Measurements from ENCODE around the gene WDR1. TPM values are rescaled to one million over a fixed set of nuclear protein-coding genes. Genes with fewer than 3 reads are reported as not detected.
A peak's percentile ranks its signal among the peaks of the same experiment; 100 is the strongest.

Gene WDR1
- polyA plus RNA-seq, 3 donors = 206 to 251 (median 243) TPM

DNA sequence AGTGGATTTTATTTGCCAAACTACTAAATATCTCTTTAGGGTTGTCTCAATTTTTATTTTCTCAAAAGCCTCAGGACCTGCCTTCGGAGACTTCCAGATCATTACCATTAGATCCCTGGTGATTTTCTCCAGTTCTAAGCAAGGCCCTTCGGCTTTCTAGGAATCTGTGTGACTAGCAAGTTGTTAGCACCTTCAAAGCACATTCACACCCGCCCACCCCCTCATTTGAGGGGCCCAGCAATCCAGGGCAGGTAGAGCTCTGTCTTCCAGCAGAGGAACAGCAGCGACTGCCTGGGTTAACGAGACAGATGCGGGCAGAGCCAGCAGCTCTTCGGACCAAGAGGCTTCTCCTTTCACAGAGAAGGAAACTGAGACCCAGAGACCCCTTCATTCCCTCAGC, 2.0 kb downstream of the WDR1 start:
- TF ChIP-seq, protein P1, sequence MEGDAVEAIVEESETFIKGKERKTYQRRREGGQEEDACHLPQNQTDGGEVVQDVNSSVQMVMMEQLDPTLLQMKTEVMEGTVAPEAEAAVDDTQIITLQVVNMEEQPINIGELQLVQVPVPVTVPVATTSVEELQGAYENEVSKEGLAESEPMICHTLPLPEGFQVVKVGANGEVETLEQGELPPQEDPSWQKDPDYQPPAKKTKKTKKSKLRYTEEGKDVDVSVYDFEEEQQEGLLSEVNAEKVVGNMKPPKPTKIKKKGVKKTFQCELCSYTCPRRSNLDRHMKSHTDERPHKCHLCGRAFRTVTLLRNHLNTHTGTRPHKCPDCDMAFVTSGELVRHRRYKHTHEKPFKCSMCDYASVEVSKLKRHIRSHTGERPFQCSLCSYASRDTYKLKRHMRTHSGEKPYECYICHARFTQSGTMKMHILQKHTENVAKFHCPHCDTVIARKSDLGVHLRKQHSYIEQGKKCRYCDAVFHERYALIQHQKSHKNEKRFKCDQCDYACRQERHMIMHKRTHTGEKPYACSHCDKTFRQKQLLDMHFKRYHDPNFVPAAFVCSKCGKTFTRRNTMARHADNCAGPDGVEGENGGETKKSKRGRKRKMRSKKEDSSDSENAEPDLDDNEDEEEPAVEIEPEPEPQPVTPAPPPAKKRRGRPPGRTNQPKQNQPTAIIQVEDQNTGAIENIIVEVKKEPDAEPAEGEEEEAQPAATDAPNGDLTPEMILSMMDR (IDR thresholded peaks at IDR 0.05) = no peak
- peak overlapping the region; percentile 93 to 94 for H3K4me3 Mint-ChIP-seq
- no peaks in the 10 kb centered on the region for H3K9me3 Mint-ChIP-seq
- 95% methylated on average over 4 of the region's 7 CpGs for WGBS (ENCODE audit: insufficient coverage)
- Histone ChIP-seq H2AFZ (ENCODE audit: insufficient read depth, low read depth, low read length, poor library complexity, severe bottlenecking) (no peak overlapping the region), H3K4me2 (replicated peaks; ENCODE audit: extremely low read depth, low read length, poor library complexity, severe bottlenecking) (peak overlapping the region; percentile 93), H3K27ac (ENCODE audit: low read depth in 1 of 2, low read length in 2 of 2) (peak overlapping the region; percentile 74 to 81), H3K4me3 (replicated peaks in 1 of 3; ENCODE audit: low read depth in 2 of 3, low read length in 3 of 3) (peak overlapping the region in 2 of 3 experiments; percentile 85 to 93), H4K20me1 (ENCODE audit: insufficient read depth, low read length) (peaks cover 65% of the 10 kb centered on the region), H3K9me3 (replicated peaks in 1 of 2; ENCODE audit: control insufficient read depth in 1 of 2, insufficient read depth in 1 of 2, low read length in 2 of 2) (no peaks in the 10 kb centered on the region), H3K4me1 (ENCODE audit: control insufficient read depth in 1 of 2, insufficient read depth in 2 of 2, low read length in 2 of 2) (peaks cover 36 to 46% of the 10 kb centered on the region in 2 donors), H3K36me3 (replicated peaks in 1 of 2; ENCODE audit: control insufficient read depth in 1 of 2, insufficient read depth in 2 of 2, low read length in 2 of 2) (peaks cover 55% of the 10 kb centered on the region in 2 donors), H3K27me3 (ENCODE audit: control insufficient read depth in 2 of 2, insufficient read depth in 2 of 2, low read length in 2 of 2) (no peaks in the 10 kb centered on the region), H3K79me2 (ENCODE audit: insufficient read depth, low read length) (peaks cover 75% of the 10 kb centered on the region), H3K9ac (ENCODE audit: insufficient read depth, low read length, poor library complexity, severe bottlenecking) (no peak overlapping the region)
- H3K27ac Mint-ChIP-seq = peak overlapping the region; percentile 87 to 96 (median 95)
- intact Hi-C loops (cut with micrococcal nuclease) = loop anchor here (5.0 kb wide), 1 partner anchor 92 kb away; the partner anchor contains the start of gene SLC2A9 (in 2 of the 2)
- H3K4me1 Mint-ChIP-seq = peaks cover 66% of the 10 kb centered on the region
- no peak for DNase-seq
- H3K27me3 Mint-ChIP-seq (ENCODE audit: low read depth in 3 of 3) = peaks cover 0 to 3% (median 0%) of the 10 kb centered on the region in 3 donors
- H3K36me3 Mint-ChIP-seq = peaks cover 53 to 57% of the 10 kb centered on the region in 2 donors

DNA sequence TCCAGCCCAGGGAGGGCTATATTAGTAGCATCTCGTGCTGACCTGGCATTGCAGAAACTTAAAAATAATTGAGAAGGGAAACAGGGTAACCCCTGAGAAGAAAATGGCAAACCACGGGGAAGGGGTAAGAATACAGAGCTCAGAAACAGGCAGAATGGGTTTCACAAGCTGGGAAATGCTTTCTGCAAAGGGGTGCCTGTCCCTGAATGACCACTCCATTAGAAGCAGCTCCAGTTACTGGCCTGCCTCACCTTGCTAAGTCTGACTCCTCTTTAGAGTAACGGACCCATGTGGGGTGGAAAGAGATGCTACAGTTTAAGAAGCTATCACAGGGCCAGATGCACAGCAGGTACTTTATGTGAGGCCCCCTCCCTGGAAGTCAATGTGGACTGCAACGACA, 2.5 kb downstream of the WDR1 start:
- Mint-ChIP-seq H3K27ac (peak overlapping the region in 5 of 7 donors; percentile 10 to 70 (median 46)), H3K27me3 (ENCODE audit: low read depth in 3 of 3) (peaks cover 0 to 7% (median 0%) of the 10 kb centered on the region in 3 donors), H3K4me1 (peaks cover 70% of the 10 kb centered on the region), H3K9me3 (no peaks in the 10 kb centered on the region), H3K36me3 (peaks cover 57 to 62% of the 10 kb centered on the region in 2 donors), H3K4me3 (no peak overlapping the region)
- TF ChIP-seq, protein P1 (IDR thresholded peaks at IDR 0.05) = no peak
- no peak for DNase-seq
- Histone ChIP-seq H3K27me3 (ENCODE audit: control insufficient read depth in 2 of 2, insufficient read depth in 2 of 2, low read length in 2 of 2) (no peaks in the 10 kb centered on the region), H3K36me3 (replicated peaks in 1 of 2; ENCODE audit: control insufficient read depth in 1 of 2, insufficient read depth in 2 of 2, low read length in 2 of 2) (peaks cover 59 to 60% of the 10 kb centered on the region in 2 donors), H3K4me3 (replicated peaks in 1 of 3; ENCODE audit: low read depth in 2 of 3, low read length in 3 of 3) (no peak overlapping the region), H3K27ac (ENCODE audit: low read depth in 1 of 2, low read length in 2 of 2) (peak overlapping the region in 1 of 2 donors; percentile 81), H3K4me1 (ENCODE audit: control insufficient read depth in 1 of 2, insufficient read depth in 2 of 2, low read length in 2 of 2) (peaks cover 36 to 51% of the 10 kb centered on the region in 2 donors), H3K9ac (ENCODE audit: insufficient read depth, low read length, poor library complexity, severe bottlenecking) (no peak overlapping the region), H3K4me2 (replicated peaks; ENCODE audit: extremely low read depth, low read length, poor library complexity, severe bottlenecking) (no peak overlapping the region), H3K79me2 (ENCODE audit: insufficient read depth, low read length) (peaks cover 80% of the 10 kb centered on the region), H2AFZ (ENCODE audit: insufficient read depth, low read depth, low read length, poor library complexity, severe bottlenecking) (no peak overlapping the region), H3K9me3 (replicated peaks in 1 of 2; ENCODE audit: control insufficient read depth in 1 of 2, insufficient read depth in 1 of 2, low read length in 2 of 2) (no peaks in the 10 kb centered on the region), H4K20me1 (ENCODE audit: insufficient read depth, low read length) (peaks cover 70% of the 10 kb centered on the region)
- 93% methylated on average over 2 of the region's 4 CpGs for WGBS (ENCODE audit: insufficient coverage)
- intact Hi-C loops (cut with micrococcal nuclease) = no loop called here

All from CD14-positive monocyte (primary cell).